Natural killer cell (primary cell): ENCODE data around the gene ATXN7L3. TPM values are rescaled to one million over a fixed set of nuclear protein-coding genes. Genes with fewer than 3 reads are reported as not detected.

Experiments
- ATAC-seq, 3 donors: fragments of 150-1000 bp in 2 of 3; fragments of 200-7000 bp in 1 of 3; cut with Tn5 transposase; 1 replicate in 1 of 3; 2 replicates in 2 of 3; pipeline ENCODE4 v1.10.0; 2021; ENCODE audit warnings: mild to moderate bottlenecking in 2 of 3, moderate library complexity in 2 of 3
- DNase-seq, 2 donors: peaks; one replicate each; pipeline versions ENCODE4 v3.0.0 to v3.0.0-alpha.2; 2013 to 2021; ENCODE audit warnings: mixed read lengths in 1 of 2
- H3K27ac ChIP-seq: one replicate; pipeline ENCODE4 v1.5.1; 2013; ENCODE audit warnings: mild to moderate bottlenecking, low read length
- H3K27me3 ChIP-seq: one replicate; pipeline ENCODE4 v1.6.1; 2013; ENCODE audit warnings: low read length; ENCODE audit not compliant: control insufficient read depth, insufficient read depth
- H3K36me3 ChIP-seq: one replicate; pipeline ENCODE4 v1.6.1; 2013; ENCODE audit warnings: low read length; ENCODE audit not compliant: control insufficient read depth, insufficient read depth
- H3K4me1 ChIP-seq: one replicate; pipeline ENCODE4 v1.6.1; 2013; ENCODE audit warnings: low read length; ENCODE audit not compliant: control insufficient read depth, insufficient read depth
- H3K4me3 ChIP-seq: one replicate; pipeline ENCODE4 v1.5.1; 2013; ENCODE audit warnings: low read length
- H3K9me3 ChIP-seq: one replicate; pipeline ENCODE4 v1.6.1; 2013; ENCODE audit warnings: low read length; ENCODE audit not compliant: control insufficient read depth, insufficient read depth
- H3K27ac Mint-ChIP-seq, 2 donors: one replicate each; pipeline ENCODE4 v1.8.0; 2022; ENCODE audit warnings: mild to moderate bottlenecking in 2 of 2, mixed read lengths in 2 of 2, moderate library complexity in 1 of 2
- H3K27me3 Mint-ChIP-seq, 2 donors: one replicate each; pipeline ENCODE4 v1.8.0; 2022; ENCODE audit warnings: low read depth in 2 of 2, mixed read lengths in 2 of 2
- H3K36me3 Mint-ChIP-seq: one replicate; pipeline ENCODE4 v1.8.0; 2022; ENCODE audit warnings: mixed read lengths
- H3K4me1 Mint-ChIP-seq, 2 donors: one replicate each; pipeline ENCODE4 v1.8.0; 2022; ENCODE audit warnings: mixed read lengths in 2 of 2
- H3K4me3 Mint-ChIP-seq: one replicate; pipeline ENCODE4 v1.8.0; 2022; ENCODE audit warnings: mild to moderate bottlenecking, moderate library complexity, mixed read lengths
- H3K9me3 Mint-ChIP-seq, 2 donors: one replicate each; pipeline ENCODE4 v1.8.0; 2022; ENCODE audit warnings: mixed read lengths in 2 of 2
- WGBS: methylation state at CpG from one replicate; pipeline ENCODE4 v1.1.7; 2013; ENCODE audit warnings: missing lambda C conversion rate; ENCODE audit not compliant: insufficient coverage; 5-methylcytosine and 5-hydroxymethylcytosine counted together
- intact Hi-C: fragments of 100-400 bp; cut with micrococcal nuclease; formaldehyde crosslinking; loops from one replicate; pipeline ENCODE4 v1.14.2; 2022
- total RNA-seq, 4 donors: library from RNA; stranded (reverse); fragments of 120-200 nt in 1 of 4; gene quantifications; one replicate each; pipeline versions ENCODE4 v1.2.3 to v1.2.4, GENCODE V29; 2013 to 2022
- TF ChIP-seq, protein P1 (sequence below): fragments of 200-600 bp; IDR thresholded peaks from one replicate; pipeline ENCODE4 v1.8.0; 2022; ENCODE audit warnings: antibody characterized with exemption

The ATXN7L3 gene
- total RNA-seq, 3 donors from 2014 or later (not counting 1 experiment from before 2014, with no cell fraction given) = 87.6 to 112 (median 109) TPM

DNA sequence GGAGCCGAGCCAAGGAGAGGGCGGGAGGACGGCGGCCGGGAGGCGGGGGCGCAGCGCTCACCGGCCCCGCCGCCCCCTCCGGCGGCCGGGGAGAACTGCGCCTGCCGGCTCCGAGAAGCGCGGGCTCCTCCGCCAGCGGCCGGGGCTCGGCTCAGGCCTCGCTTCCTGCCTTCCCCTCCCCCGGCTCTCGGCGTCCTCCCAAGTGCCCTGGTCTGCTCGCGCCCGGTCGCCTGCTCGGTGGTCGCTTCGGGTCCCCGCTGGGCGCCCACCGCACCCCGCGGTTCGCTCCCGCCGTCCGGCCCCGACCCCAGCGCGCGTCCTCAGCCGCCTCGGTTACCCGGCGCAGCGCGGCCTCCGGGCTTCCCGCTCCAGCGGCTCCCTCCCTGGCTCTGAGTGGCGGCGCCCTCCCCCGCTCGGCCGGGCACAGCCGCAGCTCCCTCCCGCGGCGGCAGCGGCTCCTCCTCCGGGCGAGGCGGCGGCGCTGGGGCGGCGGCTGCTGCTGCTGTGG, 19.5 kb upstream of the ATXN7L3 start:
- Histone ChIP-seq H3K36me3 (peaks cover 28% of the 10 kb centered on the region), H3K27ac (no peak overlapping the region), H3K27me3 (no peaks in the 10 kb centered on the region), H3K4me3 (no peak overlapping the region), H3K4me1 (peaks cover 59% of the 10 kb centered on the region), H3K9me3 (no peaks in the 10 kb centered on the region)
- DNase-seq = peak; percentile 75 to 89
- TF ChIP-seq, protein P1, sequence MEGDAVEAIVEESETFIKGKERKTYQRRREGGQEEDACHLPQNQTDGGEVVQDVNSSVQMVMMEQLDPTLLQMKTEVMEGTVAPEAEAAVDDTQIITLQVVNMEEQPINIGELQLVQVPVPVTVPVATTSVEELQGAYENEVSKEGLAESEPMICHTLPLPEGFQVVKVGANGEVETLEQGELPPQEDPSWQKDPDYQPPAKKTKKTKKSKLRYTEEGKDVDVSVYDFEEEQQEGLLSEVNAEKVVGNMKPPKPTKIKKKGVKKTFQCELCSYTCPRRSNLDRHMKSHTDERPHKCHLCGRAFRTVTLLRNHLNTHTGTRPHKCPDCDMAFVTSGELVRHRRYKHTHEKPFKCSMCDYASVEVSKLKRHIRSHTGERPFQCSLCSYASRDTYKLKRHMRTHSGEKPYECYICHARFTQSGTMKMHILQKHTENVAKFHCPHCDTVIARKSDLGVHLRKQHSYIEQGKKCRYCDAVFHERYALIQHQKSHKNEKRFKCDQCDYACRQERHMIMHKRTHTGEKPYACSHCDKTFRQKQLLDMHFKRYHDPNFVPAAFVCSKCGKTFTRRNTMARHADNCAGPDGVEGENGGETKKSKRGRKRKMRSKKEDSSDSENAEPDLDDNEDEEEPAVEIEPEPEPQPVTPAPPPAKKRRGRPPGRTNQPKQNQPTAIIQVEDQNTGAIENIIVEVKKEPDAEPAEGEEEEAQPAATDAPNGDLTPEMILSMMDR = no peak
- WGBS = under 1% methylated on average over 73 of the region's 73 CpGs
- Mint-ChIP-seq H3K36me3 (no peaks in the 10 kb centered on the region), H3K27me3 (no peaks in the 10 kb centered on the region), H3K4me3 (peak overlapping the region; percentile 52), H3K9me3 (no peaks in the 10 kb centered on the region), H3K4me1 (peaks cover 36 to 49% of the 10 kb centered on the region in 2 donors), H3K27ac (no peak overlapping the region)
- intact Hi-C loops = loop anchor here (2.0 to 10.0 kb wide), 2 partner anchors 32 to 286 kb away; partner anchors contain the start of genes GPATCH8 and TMUB2
- ATAC-seq = peak; percentile 59 to 77 (median 60)

GRCh38 chr17:44218344-44219107, 18.8 kb upstream of the ATXN7L3 start:
- peaks cover 42 to 55% of the 10 kb centered on the region in 2 donors for H3K4me1 Mint-ChIP-seq
- DNase-seq (peak; percentile 84 to 95), ATAC-seq (peak; percentile 61 to 83 (median 66))
- H3K36me3 Mint-ChIP-seq = no peaks in the 10 kb centered on the region
- peak overlapping the region; percentile 72 to 77 for H3K27ac Mint-ChIP-seq
- no peaks in the 10 kb centered on the region for H3K27me3 Mint-ChIP-seq
- Histone ChIP-seq H3K27me3 (no peaks in the 10 kb centered on the region), H3K4me1 (peaks cover 62% of the 10 kb centered on the region), H3K9me3 (no peaks in the 10 kb centered on the region), H3K4me3 (peak overlapping the region; percentile 53), H3K27ac (peak overlapping the region; percentile 72), H3K36me3 (peaks cover 33% of the 10 kb centered on the region)
- intact Hi-C loops = loop anchor here (2.0 to 10.0 kb wide), 2 partner anchors 32 to 286 kb away; partner anchors contain the start of genes GPATCH8 and TMUB2
- H3K9me3 Mint-ChIP-seq = no peaks in the 10 kb centered on the region
- under 1% methylated on average over 76 of the region's 89 CpGs for WGBS
- TF ChIP-seq, protein P1 = peak; percentile 9
- H3K4me3 Mint-ChIP-seq = peak overlapping the region; percentile 70

- WGBS = 6% methylated on average over 10 of the region's 10 CpGs
- Histone ChIP-seq H3K27me3 (no peaks in the 10 kb centered on the region), H3K4me1 (peaks cover 60% of the 10 kb centered on the region), H3K9me3 (no peaks in the 10 kb centered on the region), H3K27ac (peak overlapping the region; percentile 72), H3K4me3 (peak overlapping the region; percentile 53), H3K36me3 (peaks cover 34% of the 10 kb centered on the region)
- Mint-ChIP-seq H3K27ac (peak overlapping the region; percentile 72 to 77), H3K27me3 (no peaks in the 10 kb centered on the region), H3K36me3 (no peaks in the 10 kb centered on the region), H3K4me1 (peaks cover 40 to 60% of the 10 kb centered on the region in 2 donors), H3K4me3 (peak overlapping the region; percentile 70), H3K9me3 (no peaks in the 10 kb centered on the region)
- intact Hi-C loops = loop anchor here (2.0 to 10.0 kb wide), 2 partner anchors 31 to 287 kb away; partner anchors contain the start of genes GPATCH8 and TMUB2
- TF ChIP-seq, protein P1 = no peak
- DNase-seq (no peak), ATAC-seq (no peak)
Observed at GRCh38 chr17:44217738-44218343, 18.2 kb upstream of the ATXN7L3 start.
